SK-N-SH treated with all-trans-retinoic acid at 6 μM for 48 hours (cell line): Measurements from ENCODE around the gene BTBD16.

Source experiments
- ATAC-seq: fragments of 200-7000 bp; cut with Tn5 transposase; 3 replicates; pipeline ENCODE4 v1.9.1; 2020; ENCODE audit warnings: mild to moderate bottlenecking, moderate library complexity
- ARNTL ChIP-seq: fragments of 450-650 bp; formaldehyde crosslinking; IDR thresholded peaks from 2 replicates; pipeline ENCODE4 v1.5.0; 2020; ENCODE audit warnings: low read depth, mild to moderate bottlenecking, moderate library complexity, borderline replicate concordance
- BACH2 ChIP-seq: fragments of 250-450 bp; sonication (Bioruptor Pico); IDR thresholded peaks from 2 replicates; pipeline ENCODE4 v1.9.0; 2021; ENCODE audit warnings: mild to moderate bottlenecking, borderline replicate concordance
- CSDC2 ChIP-seq: fragments of 250-450 bp; sonication (Bioruptor Pico); IDR thresholded peaks from 2 replicates; pipeline ENCODE4 v1.5.0; 2020; ENCODE audit warnings: mild to moderate bottlenecking, moderate library complexity
- CSRNP3 ChIP-seq: fragments of 250-450 bp; sonication (Bioruptor Pico); IDR thresholded peaks from 2 replicates; pipeline ENCODE4 v1.5.1; 2021; ENCODE audit warnings: mild to moderate bottlenecking, moderate library complexity
- ESRRG ChIP-seq: fragments of 250-450 bp; sonication (Bioruptor Pico); IDR thresholded peaks from 2 replicates; pipeline ENCODE4 v1.6.1; 2021; ENCODE audit warnings: mild to moderate bottlenecking
- ISL1 ChIP-seq: fragments of 250-450 bp; sonication (Bioruptor Pico); IDR thresholded peaks from 2 replicates; pipeline ENCODE4 v2.1.2; 2022; ENCODE audit warnings: mild to moderate bottlenecking, moderate library complexity
- OSR1 ChIP-seq: fragments of 250-450 bp; sonication (Bioruptor Pico); IDR thresholded peaks from 2 replicates; pipeline ENCODE4 v1.8.0; 2022; ENCODE audit warnings: moderate library complexity, mild to moderate bottlenecking, inconsistent platforms
- POU6F1 ChIP-seq: fragments of 250-450 bp; sonication (Bioruptor Pico); IDR thresholded peaks from 2 replicates; pipeline ENCODE4 v1.8.0; 2021; ENCODE audit warnings: low read depth, mild to moderate bottlenecking, moderate library complexity, borderline replicate concordance
- PPARA ChIP-seq: fragments of 250-450 bp; sonication (Bioruptor Pico); IDR thresholded peaks from 2 replicates; pipeline ENCODE4 v1.5.0; 2020; ENCODE audit warnings: mild to moderate bottlenecking, borderline replicate concordance
- RARB ChIP-seq: fragments of 250-450 bp; sonication (Bioruptor Pico); IDR thresholded peaks from 2 replicates; pipeline ENCODE4 v1.8.0; 2021; ENCODE audit warnings: mild to moderate bottlenecking, moderate library complexity
- SNAI2 ChIP-seq: fragments of 250-450 bp; sonication (Bioruptor Pico); IDR thresholded peaks from 2 replicates; pipeline ENCODE4 v1.5.0; 2020; ENCODE audit warnings: mild to moderate bottlenecking, moderate library complexity
- TCF4 ChIP-seq: fragments of 250-450 bp; sonication (Bioruptor Pico); IDR thresholded peaks from 2 replicates; pipeline ENCODE4 v1.8.0; 2021; ENCODE audit warnings: mild to moderate bottlenecking, moderate library complexity, borderline replicate concordance
- TOX ChIP-seq: fragments of 250-450 bp; sonication (Bioruptor Pico); IDR thresholded peaks from 2 replicates; pipeline ENCODE4 v1.8.0; 2021; ENCODE audit warnings: mild to moderate bottlenecking, moderate library complexity, borderline replicate concordance
- TSHZ2 ChIP-seq: fragments of 250-450 bp; sonication (Bioruptor Pico); IDR thresholded peaks from 2 replicates; pipeline ENCODE4 v1.5.0; 2020; ENCODE audit warnings: mild to moderate bottlenecking, moderate library complexity
- ZC3H10 ChIP-seq: fragments of 250-450 bp; sonication (Bioruptor Pico); IDR thresholded peaks from 2 replicates; pipeline ENCODE4 v1.5.1; 2021; ENCODE audit warnings: mild to moderate bottlenecking, moderate library complexity
- ZFP3 ChIP-seq: fragments of 250-450 bp; sonication (Bioruptor Pico); IDR thresholded peaks from 2 replicates; pipeline ENCODE4 v1.5.0; 2020; ENCODE audit warnings: mild to moderate bottlenecking, moderate library complexity
- ZFP30 ChIP-seq: fragments of 450-650 bp; formaldehyde crosslinking; IDR thresholded peaks from 2 replicates; pipeline ENCODE4 v1.5.0; 2022; ENCODE audit warnings: mild to moderate bottlenecking, moderate library complexity
- ZNF565 ChIP-seq: fragments of 450-650 bp; formaldehyde crosslinking; conservative IDR thresholded peaks from 2 replicates; pipeline ENCODE4 v1.5.0; 2020; ENCODE audit warnings: low read depth, mild to moderate bottlenecking, moderate library complexity
- ZNF70 ChIP-seq: fragments of 450-650 bp; formaldehyde crosslinking; IDR thresholded peaks from 2 replicates; pipeline ENCODE4 v1.5.0; 2020; ENCODE audit warnings: mild to moderate bottlenecking, moderate library complexity
- ZNF8 ChIP-seq: fragments of 450-650 bp; formaldehyde crosslinking; IDR thresholded peaks from 2 replicates; pipeline ENCODE4 v1.5.0; 2020; ENCODE audit warnings: mild to moderate bottlenecking, moderate library complexity
- TF ChIP-seq, protein P1 (sequence below): fragments of 250-450 bp; sonication (Bioruptor Pico); IDR thresholded peaks from 2 replicates; pipeline ENCODE4 v1.8.0; 2020; ENCODE audit warnings: mild to moderate bottlenecking, moderate library complexity, borderline replicate concordance
- TF ChIP-seq, protein P2 (sequence below): fragments of 250-450 bp; sonication (Bioruptor Pico); IDR thresholded peaks from 2 replicates; pipeline ENCODE4 v1.5.1; 2020; ENCODE audit warnings: low read depth, mild to moderate bottlenecking, moderate library complexity

The BTBD16 gene

DNA sequence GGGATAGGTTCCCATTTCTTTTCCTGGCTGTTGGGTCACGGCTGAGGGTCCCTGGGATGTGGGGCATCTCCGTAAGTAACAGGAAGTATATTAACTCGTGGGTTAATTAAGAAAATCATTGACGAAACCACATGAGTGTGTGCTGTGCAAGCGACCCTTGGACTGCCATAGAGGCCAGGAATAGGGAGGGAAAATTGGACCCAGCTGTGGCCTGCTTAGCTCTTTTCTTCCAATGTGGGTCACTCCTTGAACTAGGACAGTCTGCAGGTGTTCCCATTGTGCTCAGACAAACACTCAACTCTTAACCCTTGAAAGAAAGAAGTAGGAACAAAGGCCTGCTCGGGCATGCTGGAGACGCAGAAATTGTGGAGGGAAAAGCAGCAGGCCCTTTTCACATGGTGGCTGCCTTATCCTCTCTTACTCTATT, 77.9 kb downstream of the BTBD16 start:
- no peak for ATAC-seq
- TF ChIP-seq ISL1 (CRISPR knock-in tag) (no peak), ZNF565 (no peak), ZNF8 (no peak), ZC3H10 (CRISPR knock-in tag) (no peak), TCF4 (no peak)
- TF ChIP-seq, protein P1, sequence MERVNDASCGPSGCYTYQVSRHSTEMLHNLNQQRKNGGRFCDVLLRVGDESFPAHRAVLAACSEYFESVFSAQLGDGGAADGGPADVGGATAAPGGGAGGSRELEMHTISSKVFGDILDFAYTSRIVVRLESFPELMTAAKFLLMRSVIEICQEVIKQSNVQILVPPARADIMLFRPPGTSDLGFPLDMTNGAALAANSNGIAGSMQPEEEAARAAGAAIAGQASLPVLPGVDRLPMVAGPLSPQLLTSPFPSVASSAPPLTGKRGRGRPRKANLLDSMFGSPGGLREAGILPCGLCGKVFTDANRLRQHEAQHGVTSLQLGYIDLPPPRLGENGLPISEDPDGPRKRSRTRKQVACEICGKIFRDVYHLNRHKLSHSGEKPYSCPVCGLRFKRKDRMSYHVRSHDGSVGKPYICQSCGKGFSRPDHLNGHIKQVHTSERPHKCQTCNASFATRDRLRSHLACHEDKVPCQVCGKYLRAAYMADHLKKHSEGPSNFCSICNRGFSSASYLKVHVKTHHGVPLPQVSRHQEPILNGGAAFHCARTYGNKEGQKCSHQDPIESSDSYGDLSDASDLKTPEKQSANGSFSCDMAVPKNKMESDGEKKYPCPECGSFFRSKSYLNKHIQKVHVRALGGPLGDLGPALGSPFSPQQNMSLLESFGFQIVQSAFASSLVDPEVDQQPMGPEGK (CRISPR knock-in tag) = no peak

DNA sequence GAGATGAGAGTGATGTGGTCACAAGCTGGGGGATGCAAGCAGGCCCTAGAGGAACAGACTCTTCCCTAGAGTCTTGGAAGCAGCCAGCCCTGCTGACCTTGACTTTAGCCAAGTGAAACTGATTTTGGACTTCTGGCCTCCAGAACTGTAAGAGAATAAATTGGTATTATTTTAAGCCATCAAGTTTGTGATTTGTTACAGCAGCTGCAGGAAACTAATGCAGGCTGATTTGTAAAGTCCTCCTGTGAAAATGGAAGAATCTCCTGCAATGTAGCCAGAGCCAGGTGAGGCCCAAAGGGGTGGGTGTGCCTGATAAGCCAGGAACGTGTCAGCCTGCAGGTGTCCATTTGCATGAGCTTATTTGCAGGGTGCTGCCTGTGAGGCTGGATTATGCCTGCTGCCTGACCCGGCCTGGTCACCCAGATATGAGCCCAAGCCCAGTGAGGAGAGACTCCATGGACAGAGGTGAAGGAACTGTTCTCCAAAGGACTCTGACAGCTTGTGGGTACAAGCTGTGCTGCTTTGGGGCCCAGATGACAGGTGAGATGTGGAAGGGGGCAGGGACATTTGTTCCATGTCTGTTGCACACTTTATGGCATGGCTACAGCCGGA, 78.8 kb downstream of the BTBD16 start:
- TF ChIP-seq ZFP3 (no peak), CSRNP3 (CRISPR knock-in tag) (no peak), ZNF70 (CRISPR knock-in tag) (no peak), ARNTL (CRISPR knock-in tag) (no peak), TSHZ2 (CRISPR knock-in tag) (no peak), POU6F1 (CRISPR knock-in tag) (no peak), OSR1 (no peak), BACH2 (CRISPR knock-in tag) (no peak), CSDC2 (CRISPR knock-in tag) (no peak), PPARA (CRISPR knock-in tag) (no peak), ISL1 (CRISPR knock-in tag) (no peak)
- TF ChIP-seq, protein P2, sequence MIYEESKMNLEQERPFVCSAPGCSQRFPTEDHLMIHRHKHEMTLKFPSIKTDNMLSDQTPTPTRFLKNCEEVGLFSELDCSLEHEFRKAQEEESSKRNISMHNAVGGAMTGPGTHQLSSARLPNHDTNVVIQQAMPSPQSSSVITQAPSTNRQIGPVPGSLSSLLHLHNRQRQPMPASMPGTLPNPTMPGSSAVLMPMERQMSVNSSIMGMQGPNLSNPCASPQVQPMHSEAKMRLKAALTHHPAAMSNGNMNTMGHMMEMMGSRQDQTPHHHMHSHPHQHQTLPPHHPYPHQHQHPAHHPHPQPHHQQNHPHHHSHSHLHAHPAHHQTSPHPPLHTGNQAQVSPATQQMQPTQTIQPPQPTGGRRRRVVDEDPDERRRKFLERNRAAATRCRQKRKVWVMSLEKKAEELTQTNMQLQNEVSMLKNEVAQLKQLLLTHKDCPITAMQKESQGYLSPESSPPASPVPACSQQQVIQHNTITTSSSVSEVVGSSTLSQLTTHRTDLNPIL (CRISPR knock-in tag) = no peak
- TF ChIP-seq, all 23 proteins: peak for 0

DNA sequence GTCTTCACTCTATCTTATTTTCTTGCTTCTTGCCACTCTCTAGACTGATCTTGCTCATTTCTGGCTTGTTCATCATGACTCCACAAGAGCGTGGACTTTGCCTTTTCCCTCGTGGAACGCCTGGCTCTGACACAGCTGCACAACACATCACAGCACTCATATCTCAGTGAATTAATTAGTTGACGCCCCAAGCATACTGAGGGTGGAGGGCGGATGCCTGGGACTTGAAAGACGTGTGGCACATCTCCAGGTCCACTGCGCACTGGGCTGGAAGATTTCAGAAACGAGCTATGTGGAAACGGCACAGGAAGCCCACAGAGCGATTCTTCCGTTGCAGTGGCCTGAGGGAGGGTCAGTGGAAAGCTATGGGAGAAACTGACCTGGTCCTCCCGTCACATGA, 79.8 kb downstream of the BTBD16 start:
- ATAC-seq = no peak
- TF ChIP-seq ARNTL (CRISPR knock-in tag) (no peak), ZFP3 (no peak), TOX (CRISPR knock-in tag) (no peak), SNAI2 (CRISPR knock-in tag) (no peak), ZFP30 (CRISPR knock-in tag) (no peak), BACH2 (CRISPR knock-in tag) (no peak), ESRRG (CRISPR knock-in tag) (no peak), RARB (no peak), TCF4 (no peak), ZNF8 (no peak), ZC3H10 (CRISPR knock-in tag) (no peak), POU6F1 (CRISPR knock-in tag) (no peak), TSHZ2 (CRISPR knock-in tag) (no peak), OSR1 (no peak), PPARA (CRISPR knock-in tag) (no peak)
- TF ChIP-seq, protein P2 (CRISPR knock-in tag) = no peak

More for the DNA sequence above, 78.8 kb downstream of the BTBD16 start:
- no peak for ATAC-seq
